ENCODE measurements around the gene CD28. TPM values are rescaled to one million over a fixed set of nuclear protein-coding genes. Genes with fewer than 3 reads are reported as not detected.

CD28 gene
- under 0.01 and 0.05 TPM in 2 replicates for total RNA-seq

- no peak for DNase-seq
Measured at GRCh38 chr2:203706403-203706802, at the start of gene CD28. CD28 (plus strand) TSS chr2:203706639; CDS start chr2:203706697, 58 bp downstream.

GRCh38 chr2:203659331-203660049, 46.9 kb upstream of the CD28 start:
- DNase-seq: no peak

DNA sequence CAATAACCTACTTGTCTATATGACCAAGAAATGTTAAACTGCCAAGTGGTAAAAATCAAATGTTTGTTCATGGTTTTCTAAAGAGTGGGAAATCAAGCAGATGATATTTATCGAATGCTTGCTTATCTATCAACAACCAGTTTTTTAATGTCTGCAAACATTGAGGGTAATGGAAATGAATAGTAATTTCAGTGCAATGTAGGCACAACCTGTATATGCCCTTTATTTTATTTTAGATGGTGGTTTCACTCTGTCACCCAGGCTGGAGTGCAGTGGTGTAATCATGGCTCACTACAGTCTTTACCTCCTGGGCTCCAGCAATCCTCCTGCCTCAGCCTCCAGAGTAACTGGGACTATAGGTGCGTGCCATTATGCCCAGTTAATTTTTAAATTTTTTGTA, 46.0 kb upstream of the CD28 start:
- no peak for DNase-seq

DNA sequence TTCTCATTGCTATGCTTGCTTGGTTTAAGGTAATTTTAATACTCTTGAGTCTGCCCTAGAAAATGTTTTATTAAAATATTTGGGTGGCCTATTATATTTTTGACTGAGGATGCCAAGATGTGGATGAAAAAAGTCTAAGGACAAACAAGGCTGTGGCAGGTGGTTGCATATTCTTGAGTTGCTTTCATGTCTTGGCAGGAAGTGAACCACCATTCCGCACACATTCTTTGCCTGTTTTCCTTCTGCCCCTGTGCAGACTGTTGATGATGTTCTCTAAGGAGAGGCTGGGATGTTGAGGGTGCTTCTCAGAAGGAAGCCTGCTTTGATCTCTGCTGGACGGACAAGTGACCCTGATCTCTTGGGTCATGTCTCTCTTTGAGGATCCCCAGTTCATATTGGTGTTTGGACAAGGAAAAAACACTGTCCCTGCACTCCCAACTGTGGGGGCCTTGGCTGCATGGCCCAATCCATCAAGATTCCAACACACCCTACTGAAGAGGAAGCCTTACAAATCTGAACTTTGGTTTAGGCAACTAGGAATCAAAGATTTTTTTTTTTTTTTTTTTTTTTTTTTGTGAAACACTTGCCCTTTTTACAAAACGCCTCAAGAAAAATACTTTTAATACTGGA, 45.0 kb upstream of the CD28 start:
- DNase-seq: no peak

GRCh38 chr2:203662487-203662886, 44.0 kb upstream of the CD28 start:
- no peak for DNase-seq

DNA sequence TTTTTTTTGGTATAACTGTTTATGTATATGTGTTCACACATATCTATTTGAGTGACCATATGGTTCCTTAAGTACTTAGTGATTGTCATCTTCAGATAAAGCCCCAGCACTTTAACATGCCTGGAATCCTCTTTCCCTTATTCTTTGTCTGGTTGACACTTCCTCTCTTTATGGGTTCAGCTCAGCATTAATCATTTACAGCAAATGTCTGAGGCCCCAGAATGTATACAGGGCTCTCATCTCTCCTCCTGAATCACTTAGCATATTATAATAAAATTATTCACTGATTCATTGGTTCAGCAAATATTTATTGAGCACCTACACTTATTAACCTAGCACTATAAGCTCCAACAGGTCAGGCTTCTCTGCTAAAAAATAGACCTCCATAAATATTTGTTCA, 43.5 kb upstream of the CD28 start:
- no peak for DNase-seq

DNA sequence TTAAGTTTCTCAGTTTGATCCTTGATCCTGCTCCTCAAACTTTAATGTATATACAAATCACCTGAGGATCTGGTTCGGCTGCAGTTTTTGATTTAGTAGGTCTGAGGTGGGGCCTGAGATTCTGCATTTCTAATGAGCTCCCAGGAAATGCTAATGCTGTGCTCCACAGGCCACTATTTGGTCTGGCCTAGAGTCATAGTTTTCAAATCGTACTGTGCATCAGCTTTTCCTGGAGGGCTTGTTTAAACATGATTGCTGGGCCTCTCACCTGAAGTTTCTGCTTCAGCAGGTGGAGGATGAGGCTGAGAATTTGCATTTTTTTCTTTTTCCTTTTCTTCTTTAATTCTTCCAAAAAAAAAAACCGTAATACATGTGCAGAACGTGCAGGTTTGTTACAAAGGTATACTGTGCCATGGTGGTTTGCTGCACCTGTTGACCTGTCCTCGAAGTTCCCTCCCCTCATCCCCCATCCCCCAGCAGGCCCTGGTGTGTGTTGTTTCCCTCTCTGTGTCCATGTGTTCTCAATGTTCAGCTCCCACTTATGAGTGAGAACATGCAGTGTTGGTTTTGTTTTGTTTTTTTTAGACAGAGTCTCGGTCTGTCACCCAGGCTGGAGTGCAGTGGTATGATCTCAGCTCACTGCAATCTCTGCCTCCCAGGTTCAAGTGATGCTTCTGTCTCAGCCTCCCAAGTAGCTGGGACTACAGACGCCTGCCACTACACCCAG, 42.2 kb upstream of the CD28 start:
- no peak for DNase-seq

GRCh38 chr2:203667838-203668237, 38.6 kb upstream of the CD28 start:
- DNase-seq: no peak

DNA sequence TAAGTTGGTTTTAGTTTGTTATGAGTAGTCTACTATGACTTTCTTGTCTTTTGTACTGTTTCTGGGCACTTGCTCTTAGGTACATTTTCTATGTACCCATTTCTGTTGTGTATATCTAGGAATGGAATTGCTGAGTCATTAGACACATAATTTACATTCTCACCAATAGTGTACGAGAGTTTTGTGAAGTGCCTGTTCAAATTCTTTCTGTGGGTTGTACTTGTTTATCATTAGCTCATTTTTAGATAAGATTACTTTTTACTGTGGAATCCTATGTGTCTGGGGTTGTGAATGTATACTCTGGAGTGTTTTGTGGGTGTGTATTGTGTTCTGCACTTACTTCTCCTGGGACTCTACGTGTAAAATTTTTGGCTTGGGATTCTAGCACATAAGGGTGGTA, 36.6 kb upstream of the CD28 start:
- no peak for DNase-seq

GRCh38 chr2:203670939-203671338, 35.5 kb upstream of the CD28 start:
- DNase-seq: no peak

DNA sequence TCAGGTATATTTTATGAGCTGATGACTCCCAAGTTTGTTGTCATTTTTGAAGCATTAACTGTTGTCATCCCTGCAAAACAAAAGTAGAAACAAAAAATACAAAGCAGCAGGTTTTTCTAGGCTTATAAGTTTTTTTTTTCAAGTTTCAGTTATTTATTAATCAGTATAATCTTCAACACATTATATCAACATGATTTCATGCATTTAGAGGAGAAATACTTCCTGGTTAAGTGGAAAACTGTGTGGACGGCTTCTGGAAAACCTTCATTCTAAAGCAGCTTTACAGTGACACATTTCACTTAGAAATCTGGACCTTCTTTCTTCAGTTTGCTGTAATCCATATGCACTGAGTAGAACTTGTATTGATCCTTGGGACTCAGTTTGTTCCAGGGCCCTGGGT, 34.6 kb upstream of the CD28 start:
- DNase-seq: no peak

GRCh38 chr2:203672856-203673255, 33.6 kb upstream of the CD28 start:
- peak; percentile 22 for DNase-seq

DNA sequence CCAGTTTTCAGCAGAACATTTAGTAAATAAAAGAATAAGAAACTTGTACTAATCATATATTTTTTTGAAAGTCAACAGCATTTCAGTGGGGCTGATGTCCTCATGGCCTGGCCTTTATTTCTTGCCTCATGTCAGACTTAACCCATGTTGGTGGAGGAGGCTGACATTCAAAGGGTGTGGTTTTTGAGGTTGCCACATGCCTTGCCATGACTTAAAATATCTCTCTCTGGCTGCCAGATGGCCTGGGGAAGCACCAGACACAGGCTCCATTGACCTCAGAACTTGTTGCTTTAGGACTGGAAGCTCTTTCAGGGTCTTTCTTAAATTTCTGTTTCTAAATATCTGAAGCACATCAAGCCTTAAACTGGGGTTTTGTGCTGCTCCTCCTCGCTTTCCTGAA, 32.5 kb upstream of the CD28 start:
- no peak for DNase-seq

GRCh38 chr2:203675086-203675485, 31.4 kb upstream of the CD28 start:
- peak; percentile 37 for DNase-seq

- DNase-seq: peak; percentile 32
Measured at GRCh38 chr2:203678971-203679370, 27.5 kb upstream of the CD28 start.

DNA sequence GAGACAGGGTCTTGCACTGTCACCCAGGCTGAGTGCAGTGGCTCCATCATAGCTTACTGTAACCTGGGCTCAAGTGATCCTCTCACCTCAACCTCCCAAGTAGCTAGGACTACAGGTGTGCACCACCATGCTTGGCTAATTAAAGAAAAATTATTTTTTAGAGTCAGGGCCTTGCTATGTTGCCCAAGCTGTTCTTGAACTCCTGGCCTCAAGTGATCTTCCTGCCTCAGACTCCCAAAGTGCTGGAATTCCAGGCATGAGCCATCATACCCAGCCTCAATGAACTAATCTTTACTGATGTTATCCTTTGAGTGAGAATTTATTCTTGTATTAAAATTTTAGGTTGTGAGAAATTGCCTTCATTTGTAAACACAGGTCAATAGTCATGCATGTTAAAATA, 27.0 kb upstream of the CD28 start:
- no peak for DNase-seq

GRCh38 chr2:203681978-203682377, 24.5 kb upstream of the CD28 start:
- DNase-seq: peak; percentile 43

DNA sequence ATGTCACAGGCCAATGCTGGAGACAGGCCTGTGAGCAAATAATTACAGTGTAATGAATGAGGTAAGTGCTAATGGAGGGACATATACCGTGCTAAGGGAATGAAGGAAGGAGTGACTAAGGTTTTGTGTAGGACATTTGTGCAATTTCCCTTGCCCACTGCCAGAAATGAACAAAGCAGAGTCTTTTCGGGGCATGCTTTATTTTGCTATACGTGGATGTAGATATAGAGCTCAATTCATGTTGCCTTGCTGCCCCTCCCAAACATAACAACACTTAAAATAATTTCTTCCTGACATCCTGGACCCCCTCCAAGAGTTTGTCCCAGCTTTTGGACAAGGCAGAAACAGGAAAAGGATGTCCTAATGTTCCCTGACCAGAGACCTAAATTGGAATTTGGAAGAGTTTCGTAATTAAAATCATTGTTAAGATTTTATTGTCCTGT, 23.7 kb upstream of the CD28 start:
- DNase-seq: peak; percentile 93

DNA sequence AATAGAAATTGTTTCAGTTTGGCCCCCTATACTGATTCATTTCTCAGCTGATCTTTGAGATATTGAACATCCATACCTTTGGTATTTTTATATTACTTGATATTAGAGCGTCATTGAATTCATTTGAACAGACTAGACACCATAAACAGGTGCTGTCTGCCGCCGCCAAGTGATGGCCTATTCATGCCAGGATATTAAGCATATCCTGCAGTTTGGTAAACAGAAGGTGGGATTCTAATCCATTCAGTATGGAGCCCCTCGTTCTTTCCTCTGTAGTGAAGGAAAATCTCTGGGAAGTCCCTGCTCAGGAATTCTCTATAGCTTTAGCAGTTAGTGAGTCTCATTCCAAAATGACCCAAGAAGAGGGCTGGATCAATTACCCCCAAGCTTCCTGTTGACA, 23.0 kb upstream of the CD28 start:
- DNase-seq: no peak

- DNase-seq: peak; percentile 90
Measured at GRCh38 chr2:203683932-203684556, 22.4 kb upstream of the CD28 start.

DNA sequence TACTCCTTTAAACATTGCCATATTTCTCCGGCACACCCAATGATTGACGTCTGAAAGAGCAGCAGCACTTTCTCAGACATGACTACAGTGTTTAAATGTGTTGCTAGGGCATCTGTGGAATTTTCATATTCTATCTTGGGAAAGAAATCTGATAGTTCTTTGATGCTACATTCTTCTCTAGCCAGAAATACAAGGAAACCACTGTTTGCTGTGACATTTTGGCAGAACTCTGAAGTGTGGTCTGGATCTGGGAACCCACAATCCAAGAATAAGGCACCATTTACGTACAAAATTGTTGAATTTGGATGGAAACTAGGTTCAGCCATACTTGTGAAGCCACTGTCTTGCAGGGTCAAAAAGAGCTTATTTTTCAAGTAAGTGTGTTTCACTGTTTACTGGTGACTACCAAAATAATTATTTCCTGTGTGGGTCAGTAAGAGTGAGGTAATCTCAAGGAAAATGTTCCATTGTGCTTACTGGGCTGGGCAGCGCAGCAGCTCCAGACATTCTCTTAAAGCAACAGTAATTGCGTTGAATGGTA, 21.3 kb upstream of the CD28 start:
- peak; percentile 94 for DNase-seq

DNA sequence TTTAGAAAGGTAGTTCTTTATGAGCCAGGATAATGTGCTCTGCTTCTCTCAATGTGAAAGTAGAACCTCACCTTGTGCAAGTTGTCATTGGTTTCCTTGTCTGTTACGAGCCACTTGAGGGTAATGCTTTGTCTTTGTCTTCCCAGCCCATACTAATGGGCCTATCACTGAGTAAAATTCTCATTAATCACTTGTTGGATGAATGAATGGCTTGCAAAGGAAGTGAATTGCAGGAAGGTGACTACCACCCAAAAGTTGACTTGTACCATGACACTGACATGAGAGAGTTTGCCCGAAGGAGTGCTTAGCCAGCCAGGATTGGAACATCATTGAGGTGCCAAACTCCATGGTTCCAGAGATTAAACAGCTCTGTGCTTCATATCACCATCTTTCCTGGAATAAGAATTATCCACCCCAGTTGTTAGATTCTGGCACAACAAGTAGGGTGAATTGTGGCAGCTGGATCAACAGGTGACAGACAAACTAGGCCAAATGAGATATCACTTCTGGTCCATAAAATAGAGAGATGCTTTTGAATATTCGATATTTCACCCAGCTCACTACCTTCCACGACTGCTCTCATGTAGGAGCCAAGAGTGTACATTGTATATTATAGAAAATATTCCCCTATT, 20.5 kb upstream of the CD28 start:
- peak; percentile 57 for DNase-seq

GRCh38 chr2:203687165-203687564, 19.3 kb upstream of the CD28 start:
- peak; percentile 17 for DNase-seq

Data from dermis blood vessel endothelial cell (primary cell).